Adrenal gland (tissue), 5 donors: ENCODE measurements around the gene TAPT1.

ENCODE experiments used
- CTCF ChIP-seq, 6 experiments: fragments of 450-650 bp in 4 of 6; fragments of 200-600 bp in 2 of 6; sonication (generic) in 1 of 6; IDR thresholded peaks; 1 replicate in 5 of 6; 2 replicates in 1 of 6; pipeline versions ENCODE4 v1.5.1 to v1.8.0; 2016 to 2021; ENCODE audit warnings: antibody characterized with exemption in 6 of 6, mild to moderate bottlenecking in 2 of 6, moderate library complexity in 1 of 6
- POLR2A ChIP-seq, 2 donors: fragments of 450-650 bp; IDR thresholded peaks; one replicate each; pipeline ENCODE4 v1.6.1; 2017; ENCODE audit warnings: antibody characterized with exemption in 2 of 2, mild to moderate bottlenecking in 2 of 2, moderate library complexity in 1 of 2
- donor health status: DM: no; HTN: no; CAD: no.

GRCh38 chr4:16238327-16238726, 12.1 kb upstream of the TAPT1 start:
- TF ChIP-seq POLR2A (IDR thresholded peaks at IDR 0.05) (no peak), CTCF (IDR thresholded peaks at IDR 0.05) (no peak)
